ENCODE results near the gene PPM1J.
"Not testable (repeated sequence)": the region's sequence is repeated elsewhere in the genome, so short reads cannot be mapped to it uniquely, and the experiment has no call there.

The PPM1J gene

GRCh38 chr1:112737573-112737972, 22.4 kb upstream of the PPM1J start:
- no peak overlapping the region for H3K27ac ChIP-seq
- H3K4me2 ChIP-seq (ENCODE audit: low read length), result no peak overlapping the region
- no peaks in the 10 kb centered on the region for H3K79me2 ChIP-seq
- no peaks in the 10 kb centered on the region for H3K9me3 ChIP-seq (ENCODE audit: control insufficient read depth, low read length)
- no peaks in the 10 kb centered on the region for H3K4me1 ChIP-seq
- H2AFZ ChIP-seq, result no peak overlapping the region
- H3K36me3 ChIP-seq (ENCODE audit: control insufficient read depth, insufficient read depth, low read length), result no peaks in the 10 kb centered on the region
- H3K27me3 ChIP-seq (ENCODE audit: control insufficient read depth, insufficient read depth, low read length), result no peaks in the 10 kb centered on the region
- TF ChIP-seq CTCF (IDR thresholded peaks at IDR 0.05), result no peak
- no peak overlapping the region for H3K4me3 ChIP-seq (ENCODE audit: low read depth, low read length)
- no peak overlapping the region for H3K9ac ChIP-seq

- H3K36me3 ChIP-seq (ENCODE audit: control insufficient read depth, insufficient read depth, low read length), result no peaks in the 10 kb centered on the region
- H3K9me3 ChIP-seq (ENCODE audit: control insufficient read depth, low read length), result no peaks in the 10 kb centered on the region
- no peaks in the 10 kb centered on the region for H3K79me2 ChIP-seq
- no peak overlapping the region for H3K4me3 ChIP-seq (ENCODE audit: low read depth, low read length)
- no peak overlapping the region for H3K9ac ChIP-seq
- no peak overlapping the region for H3K4me2 ChIP-seq (ENCODE audit: low read length)
- H2AFZ ChIP-seq, result no peak overlapping the region
- no peaks in the 10 kb centered on the region for H3K4me1 ChIP-seq
- TF ChIP-seq CTCF (IDR thresholded peaks at IDR 0.05), result no peak
- no peak overlapping the region for H3K27ac ChIP-seq
- H3K27me3 ChIP-seq (ENCODE audit: control insufficient read depth, insufficient read depth, low read length), result no peaks in the 10 kb centered on the region
Measured at GRCh38 chr1:112735752-112736151, 20.6 kb upstream of the PPM1J start.

GRCh38 chr1:112731451-112731850, 16.3 kb upstream of the PPM1J start:
- H3K79me2 ChIP-seq, result no peaks in the 10 kb centered on the region
- no peak for TF ChIP-seq CTCF (IDR thresholded peaks at IDR 0.05)
- no peaks in the 10 kb centered on the region for H3K36me3 ChIP-seq (ENCODE audit: control insufficient read depth, insufficient read depth, low read length)
- no peak overlapping the region for H2AFZ ChIP-seq
- no peaks in the 10 kb centered on the region for H3K27me3 ChIP-seq (ENCODE audit: control insufficient read depth, insufficient read depth, low read length)
- no peak overlapping the region for H3K27ac ChIP-seq
- H3K4me1 ChIP-seq, result no peaks in the 10 kb centered on the region
- no peak overlapping the region for H3K9ac ChIP-seq
- no peak overlapping the region for H3K4me3 ChIP-seq (ENCODE audit: low read depth, low read length)
- no peak overlapping the region for H3K4me2 ChIP-seq (ENCODE audit: low read length)
- H3K9me3 ChIP-seq (ENCODE audit: control insufficient read depth, low read length), result no peaks in the 10 kb centered on the region

- H3K36me3 ChIP-seq (ENCODE audit: control insufficient read depth, insufficient read depth, low read length), result no peaks in the 10 kb centered on the region
- no peak overlapping the region for H3K27ac ChIP-seq
- H3K79me2 ChIP-seq, result no peaks in the 10 kb centered on the region
- H3K9ac ChIP-seq, result no peak overlapping the region
- TF ChIP-seq CTCF (IDR thresholded peaks at IDR 0.05), result no peak
- no peak overlapping the region for H2AFZ ChIP-seq
- H3K4me3 ChIP-seq (ENCODE audit: low read depth, low read length), result no peak overlapping the region
- H3K9me3 ChIP-seq (ENCODE audit: control insufficient read depth, low read length), result no peaks in the 10 kb centered on the region
- no peak overlapping the region for H3K4me2 ChIP-seq (ENCODE audit: low read length)
- H3K4me1 ChIP-seq, result no peaks in the 10 kb centered on the region
- no peaks in the 10 kb centered on the region for H3K27me3 ChIP-seq (ENCODE audit: control insufficient read depth, insufficient read depth, low read length)
Measured at GRCh38 chr1:112729909-112730308, 14.8 kb upstream of the PPM1J start.

GRCh38 chr1:112729011-112729410, 13.9 kb upstream of the PPM1J start:
- H3K27ac ChIP-seq; H3K27me3 ChIP-seq (ENCODE audit: control insufficient read depth, insufficient read depth, low read length); H3K9ac ChIP-seq; H3K79me2 ChIP-seq; H3K4me1 ChIP-seq; H2AFZ ChIP-seq; H3K4me3 ChIP-seq (ENCODE audit: low read depth, low read length); H3K4me2 ChIP-seq (ENCODE audit: low read length); H3K36me3 ChIP-seq (ENCODE audit: control insufficient read depth, insufficient read depth, low read length); H3K9me3 ChIP-seq (ENCODE audit: control insufficient read depth, low read length): not testable (repeated sequence)

GRCh38 chr1:112728306-112728971, 13.3 kb upstream of the PPM1J start:
- not testable (repeated sequence) for H3K9ac ChIP-seq; H3K27me3 ChIP-seq (ENCODE audit: control insufficient read depth, insufficient read depth, low read length); H3K4me3 ChIP-seq (ENCODE audit: low read depth, low read length); H3K9me3 ChIP-seq (ENCODE audit: control insufficient read depth, low read length); H3K4me1 ChIP-seq; H2AFZ ChIP-seq; H3K36me3 ChIP-seq (ENCODE audit: control insufficient read depth, insufficient read depth, low read length); H3K4me2 ChIP-seq (ENCODE audit: low read length); H3K79me2 ChIP-seq; H3K27ac ChIP-seq
